Choroid plexus epithelial cell (primary cell): ENCODE measurements around the gene CHCHD6.

Source experiments
- DNase-seq: peaks from one replicate; pipeline ENCODE4 v3.0.0-alpha.2; 2010; ENCODE audit warnings: low read depth
- H3K4me3 ChIP-seq: 2 replicates; pipeline ENCODE4 v1.5.1; 2011; ENCODE audit warnings: low read depth, mild to moderate bottlenecking, control low read depth, low read length, moderate library complexity
- CTCF ChIP-seq: conservative IDR thresholded peaks from 2 replicates; pipeline ENCODE4 v1.5.1; 2011; ENCODE audit warnings: low read depth, mild to moderate bottlenecking, control low read depth, inconsistent platforms, low read length, moderate library complexity

The CHCHD6 gene

GRCh38 chr3:126703512-126704493 is at the start of gene CHCHD6:
TSS of gene CHCHD6 (plus strand) at chr3:126704240. CDS start at chr3:126704313, 73 bp downstream.
- peak within 1 kb of the TSS; percentile 87 for H3K4me3 ChIP-seq
- peak; percentile 97 for DNase-seq
- no peak for TF ChIP-seq CTCF

- no peak for TF ChIP-seq CTCF
- peak within 1 kb of the TSS; percentile 68 for H3K4me3 ChIP-seq
- DNase-seq = peak; percentile 62
These were observed 49.3 kb upstream of the CHCHD6 start, which contains the start of gene TXNRD3 for GRCh38 chr3:126654571-126655383. TSS of gene TXNRD3 (minus strand) at chr3:126655124.

- DNase-seq = no peak
- TF ChIP-seq CTCF = no peak
- no peak overlapping the region for H3K4me3 ChIP-seq
These were observed 48.2 kb upstream of the CHCHD6 start for GRCh38 chr3:126655887-126656286.

GRCh38 chr3:126656371-126657134 is 47.5 kb upstream of the CHCHD6 start:
- H3K4me3 ChIP-seq = no peak overlapping the region
- no peak for DNase-seq
- no peak for TF ChIP-seq CTCF

GRCh38 chr3:126657901-126658300 is 46.1 kb upstream of the CHCHD6 start:
- no peak overlapping the region for H3K4me3 ChIP-seq
- DNase-seq = no peak
- TF ChIP-seq CTCF = no peak

GRCh38 chr3:126658584-126658983 is 45.5 kb upstream of the CHCHD6 start:
- no peak for TF ChIP-seq CTCF
- H3K4me3 ChIP-seq = no peak overlapping the region
- DNase-seq = no peak
